Hepatocyte (in vitro differentiated cells): ENCODE measurements around the gene GNPTG. TPM values are rescaled to one million over a fixed set of nuclear protein-coding genes. Genes with fewer than 3 reads are reported as not detected.

Experiments
- DNase-seq: peaks from one replicate; pipeline ENCODE4 v3.0.0-alpha.2; 2016; ENCODE audit warnings: low spot score
- H2AFZ ChIP-seq: fragments of 200-600 bp; sonication (generic); 2 replicates; pipeline ENCODE4 v1.6.0; 2016; ENCODE audit warnings: antibody characterized with exemption, mild to moderate bottlenecking
- H3K27ac ChIP-seq: fragments of 200-600 bp; sonication (generic); 2 replicates; pipeline ENCODE4 v1.5.1; 2016; ENCODE audit warnings: mild to moderate bottlenecking
- H3K27me3 ChIP-seq: fragments of 200-600 bp; sonication (generic); 2 replicates; pipeline ENCODE4 v1.6.1; 2016
- H3K36me3 ChIP-seq: fragments of 200-600 bp; sonication (generic); replicated peaks from 2 replicates; pipeline ENCODE4 v1.5.1; 2016; ENCODE audit warnings: low read depth; ENCODE audit not compliant: insufficient read depth
- H3K4me1 ChIP-seq: fragments of 200-600 bp; sonication (generic); 2 replicates; pipeline ENCODE4 v1.5.1; 2016; ENCODE audit warnings: mild to moderate bottlenecking, moderate library complexity; ENCODE audit not compliant: insufficient read depth
- H3K4me2 ChIP-seq: fragments of 200-600 bp; sonication (generic); 2 replicates; pipeline ENCODE4 v1.6.0; 2016
- H3K4me3 ChIP-seq: fragments of 200-600 bp; sonication (generic); 2 replicates; pipeline ENCODE4 v1.5.1; 2016; ENCODE audit warnings: mild to moderate bottlenecking
- H3K79me2 ChIP-seq: fragments of 200-600 bp; sonication (generic); 2 replicates; pipeline ENCODE4 v1.6.0; 2017; ENCODE audit warnings: mild to moderate bottlenecking
- H3K9me2 ChIP-seq: fragments of 200-600 bp; sonication (generic); replicated peaks from 2 replicates; pipeline ENCODE4 v1.6.0; 2017; ENCODE audit warnings: mild to moderate bottlenecking; ENCODE audit not compliant: insufficient read depth
- H3K9me3 ChIP-seq: fragments of 200-600 bp; sonication (generic); 2 replicates; pipeline ENCODE4 v1.5.1; 2016; ENCODE audit warnings: low read depth, mild to moderate bottlenecking
- H4K20me1 ChIP-seq: fragments of 200-600 bp; sonication (generic); 2 replicates; pipeline ENCODE4 v1.6.0; 2016; ENCODE audit warnings: mild to moderate bottlenecking; ENCODE audit not compliant: insufficient read depth, poor library complexity, severe bottlenecking
- EZH2 ChIP-seq: fragments of 200-600 bp; sonication (generic); IDR thresholded peaks from 2 replicates; pipeline ENCODE4 v1.6.1; 2016; ENCODE audit warnings: antibody characterized with exemption, mild to moderate bottlenecking, borderline replicate concordance
- EZH2phosphoT487 ChIP-seq: fragments of 200-600 bp; sonication (generic); IDR thresholded peaks from one replicate; pipeline ENCODE4 v1.6.1; 2018; ENCODE audit warnings: antibody characterized with exemption, mild to moderate bottlenecking, low read depth, moderate library complexity; ENCODE audit not compliant: unreplicated experiment, severe bottlenecking
- WGBS: methylation state at CpG from one replicate; pipeline ENCODE4 v1.1.6; 2016; ENCODE audit warnings: low lambda C conversion rate; ENCODE audit errors: missing lambda C conversion rate; 5-methylcytosine and 5-hydroxymethylcytosine counted together
- polyA plus RNA-seq: library from polyadenylated mRNA; unstranded; fragments of >200 nt; fragmentation: Nextera tagmentation; extraction: Ambion mirVana; gene quantifications from 2 replicates; pipeline ENCODE4 v1.2.1, GENCODE V29; 2016
- total RNA-seq: library from RNA; depleted of rRNA; stranded (reverse); fragments of >200 nt; gene quantifications from 2 replicates; pipeline ENCODE4 v1.2.3, GENCODE V29; 2014
- TF ChIP-seq, protein P1 (sequence below): fragments of 200-600 bp; sonication (generic); IDR thresholded peaks from 2 replicates; pipeline ENCODE4 v1.5.1; 2016; ENCODE audit warnings: antibody characterized with exemption, mild to moderate bottlenecking; ENCODE audit not compliant: poor library complexity

GNPTG gene
- total and polyA plus RNA-seq, 2 experiments from 2014 or later: 76.6 to 133 TPM

DNA sequence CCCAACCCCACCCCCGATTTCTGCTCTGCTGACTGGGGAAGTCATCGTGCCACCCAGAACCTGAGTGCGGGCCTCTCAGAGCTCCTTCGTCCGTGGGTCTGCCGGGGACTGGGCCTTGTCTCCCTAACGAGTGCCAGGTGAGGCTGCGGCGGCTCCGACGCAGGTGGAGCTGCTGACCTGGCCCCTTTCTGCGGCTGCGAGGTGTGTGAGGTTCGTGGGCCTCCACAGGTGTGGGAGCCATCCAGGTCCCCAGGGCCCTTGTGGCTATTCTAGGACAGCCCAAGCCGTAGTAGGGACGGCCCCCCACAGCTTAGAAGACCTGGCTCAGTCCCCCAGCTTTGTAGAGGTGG is 39.3 kb upstream of the GNPTG start:
- no peak for DNase-seq
- H4K20me1 ChIP-seq: peaks cover 72% of the 10 kb centered on the region
- H3K27me3 ChIP-seq: no peaks in the 10 kb centered on the region
- TF ChIP-seq EZH2phosphoT487: no peak
- TF ChIP-seq, protein P1, sequence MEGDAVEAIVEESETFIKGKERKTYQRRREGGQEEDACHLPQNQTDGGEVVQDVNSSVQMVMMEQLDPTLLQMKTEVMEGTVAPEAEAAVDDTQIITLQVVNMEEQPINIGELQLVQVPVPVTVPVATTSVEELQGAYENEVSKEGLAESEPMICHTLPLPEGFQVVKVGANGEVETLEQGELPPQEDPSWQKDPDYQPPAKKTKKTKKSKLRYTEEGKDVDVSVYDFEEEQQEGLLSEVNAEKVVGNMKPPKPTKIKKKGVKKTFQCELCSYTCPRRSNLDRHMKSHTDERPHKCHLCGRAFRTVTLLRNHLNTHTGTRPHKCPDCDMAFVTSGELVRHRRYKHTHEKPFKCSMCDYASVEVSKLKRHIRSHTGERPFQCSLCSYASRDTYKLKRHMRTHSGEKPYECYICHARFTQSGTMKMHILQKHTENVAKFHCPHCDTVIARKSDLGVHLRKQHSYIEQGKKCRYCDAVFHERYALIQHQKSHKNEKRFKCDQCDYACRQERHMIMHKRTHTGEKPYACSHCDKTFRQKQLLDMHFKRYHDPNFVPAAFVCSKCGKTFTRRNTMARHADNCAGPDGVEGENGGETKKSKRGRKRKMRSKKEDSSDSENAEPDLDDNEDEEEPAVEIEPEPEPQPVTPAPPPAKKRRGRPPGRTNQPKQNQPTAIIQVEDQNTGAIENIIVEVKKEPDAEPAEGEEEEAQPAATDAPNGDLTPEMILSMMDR: no peak
- TF ChIP-seq EZH2: no peak
- H3K4me1 ChIP-seq: peaks cover 15% of the 10 kb centered on the region
- H3K9me2 ChIP-seq: no peaks in the 10 kb centered on the region
- H3K79me2 ChIP-seq: peaks cover 74% of the 10 kb centered on the region
- H3K4me3 ChIP-seq: no peak overlapping the region
- H3K4me2 ChIP-seq: peak overlapping the region; percentile 98
- no peaks in the 10 kb centered on the region for H3K9me3 ChIP-seq
- H2AFZ ChIP-seq: no peak overlapping the region
- H3K27ac ChIP-seq: peak overlapping the region; percentile 51
- H3K36me3 ChIP-seq: no peaks in the 10 kb centered on the region
- 93% methylated on average over 16 of the region's 16 CpGs for whole genome bisulfite sequencing

DNA sequence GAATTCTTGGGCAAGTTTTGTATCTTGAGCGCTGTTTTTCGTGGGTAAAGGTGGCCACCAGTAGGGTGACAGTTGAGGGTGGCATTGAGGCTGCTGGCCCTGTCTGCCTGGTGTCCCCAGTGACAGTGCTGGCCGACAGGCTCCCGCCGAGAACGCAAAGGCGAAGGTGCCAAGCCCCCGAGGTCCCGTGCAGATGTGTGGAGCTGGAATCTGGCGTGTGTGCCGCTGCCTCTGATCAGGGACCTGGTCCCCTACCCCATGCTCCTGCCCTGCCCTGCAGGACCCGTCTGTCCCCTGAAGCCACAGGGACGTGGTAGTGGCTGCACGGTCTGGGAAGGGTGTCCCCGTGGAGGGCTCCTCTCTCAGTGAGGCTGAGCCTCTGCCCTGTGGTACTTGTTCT is 38.8 kb upstream of the GNPTG start:
- Histone ChIP-seq H3K36me3 (no peaks in the 10 kb centered on the region), H3K27ac (no peak overlapping the region), H3K4me2 (peak overlapping the region; percentile 98), H3K4me3 (no peak overlapping the region), H3K9me3 (no peaks in the 10 kb centered on the region), H3K27me3 (no peaks in the 10 kb centered on the region), H4K20me1 (peaks cover 72% of the 10 kb centered on the region), H3K4me1 (peaks cover 15% of the 10 kb centered on the region), H2AFZ (no peak overlapping the region), H3K79me2 (peaks cover 77% of the 10 kb centered on the region), H3K9me2 (no peaks in the 10 kb centered on the region)
- no peak for DNase-seq
- TF ChIP-seq, protein P1: no peak
- TF ChIP-seq EZH2 (no peak), EZH2phosphoT487 (no peak)
- WGBS: 94% methylated on average over 15 of the region's 15 CpGs

DNA sequence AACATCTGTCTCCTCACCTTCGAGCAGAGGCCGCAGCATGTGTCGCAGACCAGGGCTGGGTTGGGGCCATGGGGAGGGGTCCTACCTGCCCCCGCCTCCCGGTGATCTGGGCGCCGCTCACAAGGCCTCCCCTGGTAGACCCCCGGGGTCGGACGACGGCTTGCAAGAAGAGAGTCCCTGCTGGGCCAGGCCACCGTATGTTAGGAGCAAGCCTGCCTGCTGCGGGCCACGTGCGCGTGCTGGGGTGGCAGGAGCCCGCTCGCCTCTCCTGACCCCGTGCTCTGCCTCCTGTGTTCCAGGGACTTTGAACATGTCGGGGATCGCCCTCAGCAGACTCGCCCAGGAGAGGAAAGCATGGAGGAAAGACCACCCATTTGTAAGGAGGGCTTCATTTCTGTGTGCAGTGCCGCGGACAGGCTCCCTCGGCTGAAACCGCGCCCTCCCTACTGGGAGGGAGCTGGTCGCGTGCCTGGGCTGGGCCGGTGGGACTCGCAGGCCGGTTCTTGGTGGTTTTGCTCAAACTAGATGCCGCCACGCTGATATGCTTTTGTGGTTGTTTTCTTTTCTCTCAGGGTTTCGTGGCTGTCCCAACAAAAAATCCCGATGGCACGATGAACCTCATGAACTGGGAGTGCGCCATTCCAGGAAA is 37.9 kb upstream of the GNPTG start:
- Histone ChIP-seq H2AFZ (no peak overlapping the region), H3K9me2 (no peaks in the 10 kb centered on the region), H4K20me1 (peaks cover 79% of the 10 kb centered on the region), H3K27ac (no peak overlapping the region), H3K9me3 (no peaks in the 10 kb centered on the region), H3K4me3 (no peak overlapping the region), H3K4me2 (no peak overlapping the region), H3K27me3 (no peaks in the 10 kb centered on the region), H3K36me3 (no peaks in the 10 kb centered on the region), H3K79me2 (peaks cover 80% of the 10 kb centered on the region), H3K4me1 (peaks cover 15% of the 10 kb centered on the region)
- 97% methylated on average over 37 of the region's 38 CpGs for WGBS
- DNase-seq: no peak
- TF ChIP-seq EZH2phosphoT487 (no peak), EZH2 (no peak)
- TF ChIP-seq, protein P1: no peak
